GM18508 (cell line): ENCODE measurements around the gene TMPRSS11B.
"Not testable (repeated sequence)": the region's sequence is repeated elsewhere in the genome, so short reads cannot be mapped to it uniquely, and the experiment has no call there.

Source experiments
- ATAC-seq: cut with Tn5 transposase; IDR thresholded peaks from one replicate; pipeline ENCODE4 v1.9.1; 2021; ENCODE audit warnings: moderate number of reproducible peaks; ENCODE audit not compliant: insufficient read depth, unreplicated experiment

TMPRSS11B gene

GRCh38 chr4:68240620-68241019 is 4.9 kb downstream of the TMPRSS11B start:
- ATAC-seq = no peak

GRCh38 chr4:68228568-68228967 is 16.9 kb downstream of the TMPRSS11B start:
- no peak for ATAC-seq

- no peak for ATAC-seq
These were observed 27.4 kb downstream of the TMPRSS11B start for GRCh38 chr4:68218044-68218443.

GRCh38 chr4:68216501-68216900 is 29.0 kb downstream of the TMPRSS11B start:
- no peak for ATAC-seq

GRCh38 chr4:68209003-68209402 is 36.5 kb downstream of the TMPRSS11B start:
- ATAC-seq = no peak

- not testable (repeated sequence) for ATAC-seq
These were observed 51.2 kb downstream of the TMPRSS11B start for GRCh38 chr4:68194305-68194704.

- no peak for ATAC-seq
These were observed 52.3 kb downstream of the TMPRSS11B start for GRCh38 chr4:68193194-68193593.

GRCh38 chr4:68187145-68187544 is 58.3 kb downstream of the TMPRSS11B start:
- no peak for ATAC-seq

GRCh38 chr4:68184923-68185322 is 60.6 kb downstream of the TMPRSS11B start:
- no peak for ATAC-seq

GRCh38 chr4:68183417-68183816 is 62.1 kb downstream of the TMPRSS11B start:
- no peak for ATAC-seq

- ATAC-seq = no peak
These were observed 63.1 kb downstream of the TMPRSS11B start for GRCh38 chr4:68182382-68182820.

- ATAC-seq = no peak
These were observed 64.5 kb downstream of the TMPRSS11B start for GRCh38 chr4:68180849-68181526.

GRCh38 chr4:68176904-68177303 is 68.6 kb downstream of the TMPRSS11B start:
- ATAC-seq = no peak
